HG02610 (cell line): ENCODE results near the gene BRWD1.

Source experiments
- ATAC-seq: cut with Tn5 transposase; IDR thresholded peaks from one replicate; pipeline ENCODE4 v1.9.1; 2021; ENCODE audit warnings: mild to moderate bottlenecking, moderate library complexity; ENCODE audit not compliant: unreplicated experiment

Gene BRWD1

GRCh38 chr21:39208624-39209333, 104.7 kb downstream of the BRWD1 start:
- ATAC-seq, result no peak

GRCh38 chr21:39204134-39204533, 109.3 kb downstream of the BRWD1 start:
- ATAC-seq, result no peak

- no peak for ATAC-seq
Observed at GRCh38 chr21:39198800-39199199, 114.6 kb downstream of the BRWD1 start.

GRCh38 chr21:39197448-39198233, 115.8 kb downstream of the BRWD1 start:
- no peak for ATAC-seq

GRCh38 chr21:39196838-39197237, 116.6 kb downstream of the BRWD1 start:
- no peak for ATAC-seq

- ATAC-seq, result no peak
Observed at GRCh38 chr21:39196310-39196709, 117.1 kb downstream of the BRWD1 start.

- ATAC-seq, result no peak
Observed at GRCh38 chr21:39193380-39193779, 120.1 kb downstream of the BRWD1 start.

GRCh38 chr21:39189857-39190604, 123.4 kb downstream of the BRWD1 start:
- ATAC-seq, result no peak

GRCh38 chr21:39188521-39189139, 124.8 kb downstream of the BRWD1 start:
- ATAC-seq, result no peak

GRCh38 chr21:39187141-39187540, 126.3 kb downstream of the BRWD1 start:
- ATAC-seq, result no peak

GRCh38 chr21:39186676-39187075, 126.8 kb downstream of the BRWD1 start:
- ATAC-seq, result no peak

- no peak for ATAC-seq
Observed at GRCh38 chr21:39185157-39185556, 128.3 kb downstream of the BRWD1 start.

- ATAC-seq, result no peak
Observed at GRCh38 chr21:39184050-39184980, 129.1 kb downstream of the BRWD1 start.

- peak; percentile 89 for ATAC-seq
Observed at GRCh38 chr21:39183272-39184049, 130.0 kb downstream of the BRWD1 start, which contains the start of gene PSMG1. Gene PSMG1, minus strand, starts transcription at chr21:39183451. Its CDS starts 66 bp downstream, at chr21:39183385.

- ATAC-seq, result no peak
Observed at GRCh38 chr21:39182484-39183271, 130.8 kb downstream of the BRWD1 start.

- no peak for ATAC-seq
Observed at GRCh38 chr21:39182016-39182415, 131.4 kb downstream of the BRWD1 start.

- no peak for ATAC-seq
Observed at GRCh38 chr21:39181205-39181818, 132.1 kb downstream of the BRWD1 start.

- ATAC-seq, result no peak
Observed at GRCh38 chr21:39180429-39181019, 132.9 kb downstream of the BRWD1 start.
